GM12891 (cell line): ENCODE data around the gene CRY2.

Source experiments
- POLR2A ChIP-seq: IDR thresholded peaks from 2 replicates; pipeline ENCODE4 v1.6.1; 2011; ENCODE audit warnings: low read depth, low read length, control low read depth
- POLR2AphosphoS5 ChIP-seq: IDR thresholded peaks from 2 replicates; pipeline ENCODE4 v1.6.1; 2011; ENCODE audit warnings: low read depth, low read length, control low read depth
- TAF1 ChIP-seq: IDR thresholded peaks from 2 replicates; pipeline ENCODE4 v1.6.1; 2011; ENCODE audit warnings: low read depth, low read length, control low read depth

DNA sequence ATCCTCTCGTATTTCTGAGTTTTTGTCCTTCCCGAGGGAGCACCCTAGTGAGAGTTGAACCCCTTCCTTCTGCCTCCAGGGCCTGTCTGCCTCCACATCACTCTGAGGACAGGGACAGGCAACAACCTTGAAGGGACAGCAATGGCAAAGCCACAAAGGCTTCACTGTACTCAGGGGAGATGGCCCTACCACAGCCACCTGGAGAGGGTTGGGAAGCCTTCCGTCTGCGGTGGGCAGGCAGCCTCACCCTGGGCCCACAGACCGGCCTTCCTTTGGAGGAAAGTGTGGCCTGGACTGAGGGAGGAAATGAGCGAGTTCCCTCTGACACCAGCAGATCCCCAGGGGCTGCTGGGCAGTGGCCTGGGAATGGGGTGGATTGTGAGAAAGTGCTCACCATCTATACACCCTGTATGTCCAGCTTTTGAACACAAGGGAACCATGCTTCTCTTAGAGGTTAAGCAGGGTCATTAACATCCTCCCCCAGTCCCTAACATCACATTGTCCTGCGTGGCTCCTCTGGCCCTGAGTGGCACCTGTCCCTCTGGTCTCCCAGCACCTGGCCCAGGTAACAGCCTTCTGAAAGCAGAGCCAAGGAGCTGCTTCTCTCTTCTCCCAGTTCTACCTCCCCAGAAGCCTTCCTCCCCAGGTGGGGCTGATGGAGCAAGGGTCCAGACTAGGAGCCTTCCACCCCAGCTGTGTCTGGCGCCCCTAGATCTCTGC is 35.5 kb upstream of the CRY2 start:
- TF ChIP-seq POLR2A (no peak), POLR2AphosphoS5 (no peak), TAF1 (no peak)
